ENCODE data around the gene CNOT6. TPM values are rescaled to one million over a fixed set of nuclear protein-coding genes. Genes with fewer than 3 reads are reported as not detected.

CNOT6 gene
- total RNA-seq, 4 donors from 2014 or later: 11.0 to 17.8 (median 15.0) TPM

- peaks cover 4% of the 10 kb centered on the region for H3K27me3 ChIP-seq
- peaks cover 16% of the 10 kb centered on the region for H3K4me1 ChIP-seq
- peak in 1 of 2 donors; percentile 69 for DNase-seq (ENCODE audit: low spot score in 2 of 2)
- 91% methylated on average over 2 of the region's 2 CpGs for WGBS
- no peak overlapping the region for H3K4me3 ChIP-seq
- no peak for TF ChIP-seq POLR2A (IDR thresholded peaks at IDR 0.05)
- TF ChIP-seq POLR2AphosphoS5 (IDR thresholded peaks at IDR 0.05): no peak
- TF ChIP-seq EP300 (IDR thresholded peaks at IDR 0.05): no peak
- TF ChIP-seq CTCF (IDR thresholded peaks at IDR 0.05): no peak
- no peaks in the 10 kb centered on the region for H3K9me3 ChIP-seq
- H3K36me3 ChIP-seq: no peaks in the 10 kb centered on the region
- H3K27ac ChIP-seq: no peak overlapping the region
Observed at GRCh38 chr5:180469586-180469865, 24.7 kb upstream of the CNOT6 start.

GRCh38 chr5:180469866-180470265 lies 24.3 kb upstream of the CNOT6 start:
- DNase-seq (ENCODE audit: low spot score in 2 of 2): no peak
- Histone ChIP-seq H3K4me1 (peaks cover 16% of the 10 kb centered on the region), H3K36me3 (no peaks in the 10 kb centered on the region), H3K4me3 (no peak overlapping the region), H3K27ac (no peak overlapping the region), H3K9me3 (no peaks in the 10 kb centered on the region), H3K27me3 (peaks cover 4% of the 10 kb centered on the region)
- 94% methylated on average over 1 of the region's 1 CpG for WGBS
- no peak for TF ChIP-seq CTCF (IDR thresholded peaks at IDR 0.05)
- TF ChIP-seq EP300 (IDR thresholded peaks at IDR 0.05): no peak
- no peak for TF ChIP-seq POLR2A (IDR thresholded peaks at IDR 0.05)
- no peak for TF ChIP-seq POLR2AphosphoS5 (IDR thresholded peaks at IDR 0.05)

GRCh38 chr5:180470361-180470760 lies 23.8 kb upstream of the CNOT6 start:
- Histone ChIP-seq H3K36me3 (no peaks in the 10 kb centered on the region), H3K9me3 (no peaks in the 10 kb centered on the region), H3K27me3 (peaks cover 4% of the 10 kb centered on the region), H3K4me3 (no peak overlapping the region), H3K27ac (no peak overlapping the region), H3K4me1 (peaks cover 16% of the 10 kb centered on the region)
- TF ChIP-seq EP300 (IDR thresholded peaks at IDR 0.05) (no peak), POLR2AphosphoS5 (IDR thresholded peaks at IDR 0.05) (no peak), CTCF (IDR thresholded peaks at IDR 0.05) (no peak), POLR2A (IDR thresholded peaks at IDR 0.05) (no peak)
- DNase-seq (ENCODE audit: low spot score in 2 of 2): peak in 1 of 2 donors; percentile 64
- 65% methylated on average over 11 of the region's 11 CpGs for WGBS

- Histone ChIP-seq H3K27ac (no peak overlapping the region), H3K27me3 (peaks cover 4% of the 10 kb centered on the region), H3K4me1 (peaks cover 16% of the 10 kb centered on the region), H3K4me3 (no peak overlapping the region), H3K9me3 (no peaks in the 10 kb centered on the region), H3K36me3 (no peaks in the 10 kb centered on the region)
- 35% methylated on average over 15 of the region's 16 CpGs for WGBS
- TF ChIP-seq POLR2AphosphoS5 (IDR thresholded peaks at IDR 0.05) (no peak), EP300 (IDR thresholded peaks at IDR 0.05) (no peak), POLR2A (IDR thresholded peaks at IDR 0.05) (no peak), CTCF (IDR thresholded peaks at IDR 0.05) (peak; percentile 72 to 89)
- peak in 1 of 2 donors; percentile 79 for DNase-seq (ENCODE audit: low spot score in 2 of 2)
Observed at GRCh38 chr5:180470966-180471582, 23.1 kb upstream of the CNOT6 start.

- WGBS: 79% methylated on average over 7 of the region's 7 CpGs
- TF ChIP-seq CTCF (IDR thresholded peaks at IDR 0.05) (no peak), POLR2A (IDR thresholded peaks at IDR 0.05) (no peak), EP300 (IDR thresholded peaks at IDR 0.05) (no peak), POLR2AphosphoS5 (IDR thresholded peaks at IDR 0.05) (no peak)
Observed at GRCh38 chr5:180471866-180472265, 22.3 kb upstream of the CNOT6 start.

More at GRCh38 chr5:180471866-180472265, 22.3 kb upstream of the CNOT6 start:
- Histone ChIP-seq H3K4me3 (no peak overlapping the region), H3K27me3 (peaks cover 4% of the 10 kb centered on the region), H3K36me3 (no peaks in the 10 kb centered on the region), H3K4me1 (peaks cover 14% of the 10 kb centered on the region), H3K27ac (no peak overlapping the region), H3K9me3 (no peaks in the 10 kb centered on the region)
- DNase-seq (ENCODE audit: low spot score in 2 of 2): peak in 1 of 2 donors; percentile 20

Data from suprapubic skin (tissue), 4 donors.